H1 (cell line): ENCODE results near the gene SPATA21. TPM values are rescaled to one million over a fixed set of nuclear protein-coding genes. Genes with fewer than 3 reads are reported as not detected.

Source experiments
- CTCF ChIA-PET: fragments of 300-600 bp; sonication (Branson Sonifier 250); formaldehyde crosslinking; loops from one replicate; lab custom pipeline; 2021; ENCODE audit not compliant: partially characterized antibody; lab: Charles Lee
- POLR2A ChIA-PET: fragments of 300-600 bp; sonication (Branson Sonifier 250); formaldehyde crosslinking; loops from one replicate; lab custom pipeline; 2021; ENCODE audit warnings: inconsistent platforms; ENCODE audit not compliant: partially characterized antibody; lab: Charles Lee
- DNase-seq, 2 experiments: peaks; one replicate each; pipeline versions ENCODE4 v3.0.0 to v3.0.0-alpha.2; 2010 to 2022; ENCODE audit warnings: low spot score in 2 of 2, low read depth in 1 of 2, mixed read lengths in 1 of 2
- FAIRE-seq: peaks from 2 replicates; lab custom pipeline; 2011; peaks lifted over from hg19 to GRCh38; lab: Jason Lieb, UNC
- H2AFZ ChIP-seq: 2 replicates; pipeline ENCODE4 v1.8.1; 2012; ENCODE audit warnings: low read length, inconsistent platforms
- H2AK5ac ChIP-seq: 2 replicates; pipeline ENCODE4 v1.6.1; 2013; ENCODE audit warnings: low read depth, low read length
- H2BK120ac ChIP-seq: replicated peaks from 2 replicates; pipeline ENCODE3; 2013; ENCODE audit warnings: low read depth, low read length, inconsistent platforms
- H2BK12ac ChIP-seq: 2 replicates; pipeline ENCODE4 v1.6.1; 2013; ENCODE audit warnings: low read depth, low read length
- H2BK15ac ChIP-seq: 2 replicates; pipeline ENCODE4 v1.6.1; 2013; ENCODE audit warnings: low read length
- H2BK20ac ChIP-seq: 2 replicates; pipeline ENCODE4 v1.6.1; 2013; ENCODE audit warnings: low read length
- H2BK5ac ChIP-seq: 2 replicates; pipeline ENCODE4 v1.6.1; 2013; ENCODE audit warnings: low read depth, low read length
- H3K14ac ChIP-seq: 2 replicates; pipeline ENCODE4 v1.6.1; 2013; ENCODE audit warnings: inconsistent platforms; ENCODE audit not compliant: insufficient read length
- H3K18ac ChIP-seq: 2 replicates; pipeline ENCODE4 v1.6.1; 2013; ENCODE audit warnings: low read length; ENCODE audit errors: extremely low read depth
- H3K23ac ChIP-seq: 2 replicates; pipeline ENCODE4 v1.6.1; 2013; ENCODE audit warnings: inconsistent platforms; ENCODE audit not compliant: insufficient read length
- H3K23me2 ChIP-seq: 2 replicates; pipeline ENCODE4 v1.6.1; 2013; ENCODE audit warnings: low read depth, low read length
- H3K27ac ChIP-seq: 2 replicates; pipeline ENCODE4 v1.6.1; 2011; ENCODE audit warnings: low read depth, low read length, inconsistent platforms
- H3K27me3 ChIP-seq, 4 experiments: replicated peaks in 1 of 4; 1 replicate in 1 of 4; 2 replicates in 3 of 4; pipeline versions ENCODE4 v1.6.1 to v1.8.1; 2011 to 2013; ENCODE audit warnings: low read length in 3 of 4, mild to moderate bottlenecking in 3 of 4, inconsistent platforms in 2 of 4, mixed read lengths in 2 of 4, moderate library complexity in 1 of 4; ENCODE audit not compliant: control insufficient read depth in 3 of 4, insufficient read depth in 3 of 4; ENCODE audit errors: extremely low read depth in 1 of 4
- H3K36me3 ChIP-seq, 4 experiments: 2 replicates each; pipeline versions ENCODE4 v1.6.1 to v1.8.1; 2011 to 2013; ENCODE audit warnings: mild to moderate bottlenecking in 4 of 4, low read length in 3 of 4, moderate library complexity in 2 of 4, control low read depth in 1 of 4, inconsistent platforms in 1 of 4; ENCODE audit not compliant: insufficient read depth in 4 of 4, control insufficient read depth in 2 of 4
- H3K4ac ChIP-seq: replicated peaks from 2 replicates; pipeline ENCODE3; 2013; ENCODE audit warnings: low read length, low read depth, mixed read lengths, inconsistent platforms; ENCODE audit not compliant: insufficient read length
- H3K4me1 ChIP-seq, 4 experiments: replicated peaks in 1 of 4; 1 replicate in 1 of 4; 2 replicates in 3 of 4; pipeline versions ENCODE4 v1.6.1 to v1.8.1; 2011 to 2013; ENCODE audit warnings: low read length in 3 of 4, inconsistent platforms in 2 of 4, mixed read lengths in 1 of 4; ENCODE audit not compliant: insufficient read depth in 4 of 4, control insufficient read depth in 3 of 4
- H3K4me2 ChIP-seq, 2 experiments: 2 replicates each; pipeline versions ENCODE4 v1.6.1 to v1.8.1; 2011 to 2013; ENCODE audit warnings: low read depth in 2 of 2, low read length in 2 of 2, control low read depth in 1 of 2, inconsistent platforms in 1 of 2, mild to moderate bottlenecking in 1 of 2; ENCODE audit not compliant: insufficient read depth in 1 of 2
- H3K4me3 ChIP-seq, 4 experiments: fragments of 200-600, 300-600 bp in 1 of 4; sonication (generic), shearing (Covaris generic), sonication (Bioruptor Twin) in 1 of 4; 2 replicates each; pipeline versions ENCODE4 v1.5.1 to v1.8.1; 2011 to 2016; ENCODE audit warnings: low read length in 4 of 4, low read depth in 3 of 4, control low read depth in 2 of 4, inconsistent platforms in 2 of 4, mild to moderate bottlenecking in 2 of 4, mixed read lengths in 1 of 4, moderate library complexity in 1 of 4; ENCODE audit not compliant: insufficient read depth in 2 of 4; ENCODE audit errors: extremely low read depth in 1 of 4
- H3K56ac ChIP-seq: replicated peaks from 2 replicates; pipeline ENCODE3; 2013; ENCODE audit warnings: low read depth, mild to moderate bottlenecking, mixed read lengths, low read length, inconsistent platforms; ENCODE audit not compliant: insufficient read length
- H3K79me1 ChIP-seq: 2 replicates; pipeline ENCODE4 v1.6.1; 2013; ENCODE audit warnings: low read depth, low read length, control low read depth
- H3K79me2 ChIP-seq, 2 experiments: 2 replicates each; pipeline versions ENCODE4 v1.6.1 to v1.8.1; 2012 to 2013; ENCODE audit warnings: low read length in 2 of 2, mild to moderate bottlenecking in 2 of 2, inconsistent platforms in 1 of 2; ENCODE audit not compliant: insufficient read depth in 2 of 2, control insufficient read depth in 1 of 2
- H3K9ac ChIP-seq, 4 experiments: replicated peaks in 1 of 4; 1 replicate in 1 of 4; 2 replicates in 3 of 4; pipeline versions ENCODE4 v1.6.1 to v1.8.1; 2011 to 2013; ENCODE audit warnings: low read depth in 3 of 4, low read length in 3 of 4, control low read depth in 2 of 4, mild to moderate bottlenecking in 2 of 4, moderate library complexity in 2 of 4, inconsistent platforms in 1 of 4; ENCODE audit errors: extremely low read depth in 1 of 4
- H3K9me3 ChIP-seq, 2 experiments: 2 replicates each; pipeline versions ENCODE4 v1.6.1 to v1.8.1; 2012 to 2013; ENCODE audit warnings: mild to moderate bottlenecking in 2 of 2, moderate library complexity in 2 of 2, control low read depth in 1 of 2, inconsistent platforms in 1 of 2, low read depth in 1 of 2, low read length in 1 of 2, mixed read lengths in 1 of 2; ENCODE audit not compliant: insufficient read depth in 2 of 2
- H4K20me1 ChIP-seq, 2 experiments: replicated peaks in 1 of 2; 2 replicates each; pipeline versions ENCODE3 to v1.8.1; 2011 to 2013; ENCODE audit warnings: inconsistent platforms in 2 of 2, low read length in 2 of 2, mild to moderate bottlenecking in 1 of 2; ENCODE audit not compliant: insufficient read depth in 2 of 2, control insufficient read depth in 1 of 2
- H4K5ac ChIP-seq: 2 replicates; pipeline ENCODE4 v1.6.1; 2013; ENCODE audit warnings: low read length, low read depth, mixed read lengths, inconsistent platforms; ENCODE audit not compliant: insufficient read length
- H4K8ac ChIP-seq: 2 replicates; pipeline ENCODE4 v1.8.0; 2013; ENCODE audit warnings: mild to moderate bottlenecking, moderate library complexity, low read length, inconsistent platforms; ENCODE audit not compliant: insufficient read depth; ENCODE audit errors: extremely low read depth
- H4K91ac ChIP-seq: replicated peaks from 2 replicates; pipeline ENCODE3; 2013; ENCODE audit warnings: low read length, mixed read lengths, inconsistent platforms; ENCODE audit not compliant: insufficient read length
- ATF2 ChIP-seq: IDR thresholded peaks from 2 replicates; pipeline ENCODE4 v1.6.1; 2012; ENCODE audit warnings: low read length, inconsistent platforms
- EGR1 ChIP-seq: IDR thresholded peaks from 2 replicates; pipeline ENCODE4 v1.6.1; 2011; ENCODE audit warnings: low read depth, low read length, borderline replicate concordance
- EP300 ChIP-seq, 2 experiments: IDR thresholded peaks; 1 replicate in 1 of 2; 2 replicates in 1 of 2; pipeline ENCODE4 v1.6.1; 2011 to 2012; ENCODE audit warnings: low read depth in 2 of 2, low read length in 2 of 2, mild to moderate bottlenecking in 2 of 2, borderline replicate concordance in 1 of 2, inconsistent platforms in 1 of 2, moderate library complexity in 1 of 2
- EZH2 ChIP-seq: fragments of 200-600 bp; sonication (generic); IDR thresholded peaks from 2 replicates; pipeline ENCODE4 v1.7.1; 2012; ENCODE audit warnings: low read depth, mild to moderate bottlenecking, moderate library complexity, low read length, inconsistent platforms; ENCODE audit not compliant: severe bottlenecking
- FOSL1 ChIP-seq: IDR thresholded peaks from 2 replicates; pipeline ENCODE4 v1.6.1; 2011; ENCODE audit warnings: mild to moderate bottlenecking, low read depth, low read length, moderate library complexity; ENCODE audit not compliant: insufficient read depth
- JUN ChIP-seq: IDR thresholded peaks from 2 replicates; pipeline ENCODE4 v1.6.1; 2011; ENCODE audit warnings: low read depth, mild to moderate bottlenecking, improper control_type of control experiment, low read length
- JUND ChIP-seq: IDR thresholded peaks from 2 replicates; pipeline ENCODE4 v1.6.1; 2011; ENCODE audit warnings: mild to moderate bottlenecking, improper control_type of control experiment, low read length
- KDM5A ChIP-seq: fragments of 200-600 bp; IDR thresholded peaks from 2 replicates; pipeline ENCODE4 v1.7.1; 2012; ENCODE audit warnings: mild to moderate bottlenecking, low read length, inconsistent platforms, mixed read lengths
- NRF1 ChIP-seq: IDR thresholded peaks from 2 replicates; pipeline ENCODE4 v1.6.1; 2011; ENCODE audit warnings: mild to moderate bottlenecking, low read depth, low read length, improper control_type of control experiment
- PHF8 ChIP-seq: fragments of 200-600 bp; sonication (generic); conservative IDR thresholded peaks from 2 replicates; pipeline ENCODE4 v1.7.1; 2012; ENCODE audit warnings: low read depth, mild to moderate bottlenecking, inconsistent platforms, low read length, moderate library complexity
- SP2 ChIP-seq: IDR thresholded peaks from 2 replicates; pipeline ENCODE4 v1.6.1; 2012; ENCODE audit warnings: mild to moderate bottlenecking, low read length, inconsistent platforms
- TEAD4 ChIP-seq: IDR thresholded peaks from 2 replicates; pipeline ENCODE4 v1.6.1; 2012; ENCODE audit warnings: low read depth, low read length, inconsistent platforms, mixed read lengths
- WGBS, 2 experiments: shearing (Covaris generic) in 1 of 2; methylation state at CpG; one replicate each; pipeline versions ENCODE4 v1.1.6 to v1.1.7; 2013 to 2015; ENCODE audit warnings: low lambda C conversion rate in 2 of 2, mixed read lengths in 2 of 2, inconsistent platforms in 1 of 2, low coverage in 1 of 2, missing lambda C conversion rate in 1 of 2; ENCODE audit not compliant: insufficient replicate concordance in 2 of 2, insufficient coverage in 1 of 2, insufficient read length in 1 of 2; ENCODE audit errors: extremely low coverage in 1 of 2, missing lambda C conversion rate in 1 of 2; 5-methylcytosine and 5-hydroxymethylcytosine counted together
- polyA plus RNA-seq, 7 experiments: library from polyadenylated mRNA; depleted of rRNA in 3 of 7; stranded (reverse) in 5 of 7; unstranded in 2 of 7; fragments of >200 nt in 5 of 7; fragments of 200-250 nt in 2 of 7; gene quantifications; 1 replicate in 5 of 7; 2 replicates in 1 of 7; 4 replicates in 1 of 7; pipeline versions ENCODE4 v1.2.1 to v1.2.3, GENCODE V29; 2011 to 2013; ENCODE audit warnings: missing spikeins in 2 of 7, mixed read lengths in 2 of 7
- total RNA-seq: library from RNA; stranded (reverse); fragmentation: NEBNext Ultra II Directional; extraction: Animal tissue kit (Norgen Biotek cat#: 25700); gene quantifications from 2 replicates; pipeline ENCODE4 v1.2.1, GENCODE V29; 2021

Gene SPATA21
- total and polyA plus RNA-seq, 2 of the 8 experiments (the other 6 are each of a cell fraction or from before 2014, with no cell fraction given): not detected

- H3K27ac ChIP-seq: no peak overlapping the region; the same call in 1 of the 2 replicates
- H3K4me1 ChIP-seq: peaks cover 2 to 9% (median 6%) of the 10 kb centered on the region in 4 experiments; a peak in 5 of 7 replicates
- no peak overlapping the region for H4K5ac ChIP-seq
- no peak overlapping the region for H2BK12ac ChIP-seq
- POLR2A ChIA-PET: interaction anchor here (0.9 to 1.5 kb wide), 4 partner anchors 9 to 139 kb away, joined by 3 to 6 read pairs (median 3); partner anchors contain the start of gene RNU1-1
- no peak overlapping the region for H3K14ac ChIP-seq
- no peak overlapping the region for H3K4ac ChIP-seq
- no peak overlapping the region for H3K4me3 ChIP-seq
- H3K79me2 ChIP-seq: peaks cover 44 to 95% of the 10 kb centered on the region in 2 experiments
- H2BK15ac ChIP-seq: no peak overlapping the region
- H4K8ac ChIP-seq: no peak overlapping the region
- peaks cover 13% of the 10 kb centered on the region for H3K79me1 ChIP-seq
- H3K56ac ChIP-seq: no peak overlapping the region
- no peaks in the 10 kb centered on the region for H3K27me3 ChIP-seq
- no peak overlapping the region for H3K18ac ChIP-seq
- no peak overlapping the region for H3K23ac ChIP-seq
- no peaks in the 10 kb centered on the region for H3K9me3 ChIP-seq
- H3K4me2 ChIP-seq: no peak overlapping the region
- H4K91ac ChIP-seq: no peak overlapping the region
- no peak overlapping the region for H2AK5ac ChIP-seq
- H2BK20ac ChIP-seq: no peak overlapping the region
- peaks cover 18 to 33% of the 10 kb centered on the region in 2 experiments for H4K20me1 ChIP-seq
- H2AFZ ChIP-seq: no peak overlapping the region
- H3K36me3 ChIP-seq: peaks cover 0 to 2% (median 0%) of the 10 kb centered on the region in 4 experiments; a peak in 1 of 8 replicates
- CTCF ChIA-PET: interaction anchor here (1.1 to 1.2 kb wide), 2 partner anchors 17 to 22 kb away, joined by 3 to 4 read pairs; partner anchors contain the start of gene FBXO42
- H3K23me2 ChIP-seq: no peaks in the 10 kb centered on the region
- DNase-seq: no peak
- no peak overlapping the region for H2BK120ac ChIP-seq
- no peak overlapping the region for H2BK5ac ChIP-seq
- no peak for FAIRE-seq
- WGBS, 2 experiments: 88% methylated on average over 3 of the region's 3 CpGs; no CpG with 5 or more reads in 1 of the 2 experiments
- H3K9ac ChIP-seq: no peak overlapping the region
- TF ChIP-seq KDM5A: no peak
- TF ChIP-seq EGR1: no peak
- no peak for TF ChIP-seq PHF8
- no peak for TF ChIP-seq SP2
- no peak for TF ChIP-seq FOSL1
- no peak for TF ChIP-seq ATF2
- TF ChIP-seq EP300 (IDR thresholded peaks at IDR 0.05; ENCODE audit: borderline replicate concordance in 1 of 2, low read depth in 2 of 2, low read length in 2 of 2): no peak
- TF ChIP-seq JUN: no peak
- no peak for TF ChIP-seq TEAD4
- no peak for TF ChIP-seq EZH2
- no peak for TF ChIP-seq NRF1
- no peak for TF ChIP-seq JUND
Observed at GRCh38 chr1:16374266-16374665, 63.0 kb downstream of the SPATA21 start.
